Natural killer cell (primary cell): ENCODE measurements around the gene AMER3. TPM values are rescaled to one million over a fixed set of nuclear protein-coding genes. Genes with fewer than 3 reads are reported as not detected.

Source experiments
- ATAC-seq, 3 donors: fragments of 150-1000 bp in 2 of 3; fragments of 200-7000 bp in 1 of 3; cut with Tn5 transposase; 1 replicate in 1 of 3; 2 replicates in 2 of 3; pipeline ENCODE4 v1.10.0; 2021; ENCODE audit warnings: mild to moderate bottlenecking in 2 of 3, moderate library complexity in 2 of 3
- DNase-seq, 2 donors: peaks; one replicate each; pipeline versions ENCODE4 v3.0.0 to v3.0.0-alpha.2; 2013 to 2021; ENCODE audit warnings: mixed read lengths in 1 of 2
- H3K27ac ChIP-seq: one replicate; pipeline ENCODE4 v1.5.1; 2013; ENCODE audit warnings: mild to moderate bottlenecking, low read length
- H3K27me3 ChIP-seq: one replicate; pipeline ENCODE4 v1.6.1; 2013; ENCODE audit warnings: low read length; ENCODE audit not compliant: control insufficient read depth, insufficient read depth
- H3K36me3 ChIP-seq: one replicate; pipeline ENCODE4 v1.6.1; 2013; ENCODE audit warnings: low read length; ENCODE audit not compliant: control insufficient read depth, insufficient read depth
- H3K4me1 ChIP-seq: one replicate; pipeline ENCODE4 v1.6.1; 2013; ENCODE audit warnings: low read length; ENCODE audit not compliant: control insufficient read depth, insufficient read depth
- H3K4me3 ChIP-seq: one replicate; pipeline ENCODE4 v1.5.1; 2013; ENCODE audit warnings: low read length
- H3K9me3 ChIP-seq: one replicate; pipeline ENCODE4 v1.6.1; 2013; ENCODE audit warnings: low read length; ENCODE audit not compliant: control insufficient read depth, insufficient read depth
- H3K27ac Mint-ChIP-seq, 2 donors: one replicate each; pipeline ENCODE4 v1.8.0; 2022; ENCODE audit warnings: mild to moderate bottlenecking in 2 of 2, mixed read lengths in 2 of 2, moderate library complexity in 1 of 2
- H3K27me3 Mint-ChIP-seq, 2 donors: one replicate each; pipeline ENCODE4 v1.8.0; 2022; ENCODE audit warnings: low read depth in 2 of 2, mixed read lengths in 2 of 2
- H3K36me3 Mint-ChIP-seq: one replicate; pipeline ENCODE4 v1.8.0; 2022; ENCODE audit warnings: mixed read lengths
- H3K4me1 Mint-ChIP-seq, 2 donors: one replicate each; pipeline ENCODE4 v1.8.0; 2022; ENCODE audit warnings: mixed read lengths in 2 of 2
- H3K4me3 Mint-ChIP-seq: one replicate; pipeline ENCODE4 v1.8.0; 2022; ENCODE audit warnings: mild to moderate bottlenecking, moderate library complexity, mixed read lengths
- H3K9me3 Mint-ChIP-seq, 2 donors: one replicate each; pipeline ENCODE4 v1.8.0; 2022; ENCODE audit warnings: mixed read lengths in 2 of 2
- CTCF ChIP-seq: fragments of 200-600 bp; IDR thresholded peaks from one replicate; pipeline ENCODE4 v1.8.0; 2022; ENCODE audit warnings: antibody characterized with exemption
- WGBS: methylation state at CpG from one replicate; pipeline ENCODE4 v1.1.7; 2013; ENCODE audit warnings: missing lambda C conversion rate; ENCODE audit not compliant: insufficient coverage; 5-methylcytosine and 5-hydroxymethylcytosine counted together
- intact Hi-C: fragments of 100-400 bp; cut with micrococcal nuclease; formaldehyde crosslinking; loops from one replicate; pipeline ENCODE4 v1.14.2; 2022
- total RNA-seq, 4 donors: library from RNA; stranded (reverse); fragments of 120-200 nt in 1 of 4; gene quantifications; one replicate each; pipeline versions ENCODE4 v1.2.3 to v1.2.4, GENCODE V29; 2013 to 2022

AMER3 gene
- total RNA-seq, 3 donors from 2014 or later (not counting 1 experiment from before 2014, with no cell fraction given), result not detected

- Histone ChIP-seq H3K4me1 (peaks cover 30% of the 10 kb centered on the region), H3K4me3 (peak overlapping the region; percentile 59), H3K27me3 (no peaks in the 10 kb centered on the region), H3K27ac (peak overlapping the region; percentile 90), H3K36me3 (no peaks in the 10 kb centered on the region), H3K9me3 (no peaks in the 10 kb centered on the region)
- Mint-ChIP-seq H3K27me3 (peaks cover 0 to under 1% of the 10 kb centered on the region in 2 donors), H3K27ac (peak overlapping the region; percentile 83 to 93), H3K4me1 (peaks cover 16 to 34% of the 10 kb centered on the region in 2 donors), H3K36me3 (no peaks in the 10 kb centered on the region), H3K9me3 (no peaks in the 10 kb centered on the region), H3K4me3 (peak overlapping the region; percentile 80)
- ATAC-seq (peak; percentile 91 to 96 (median 91)), DNase-seq (peak; percentile 92 to 94)
- TF ChIP-seq CTCF, result no peak
- intact Hi-C loops, result loop anchor here (2.0 kb wide), 1 partner anchor 69 kb away; no protein-coding TSS in a partner anchor
- 1% methylated on average over 48 of the region's 48 CpGs for WGBS
Observed at GRCh38 chr2:130727286-130727924, 27.9 kb upstream of the AMER3 start.

DNA sequence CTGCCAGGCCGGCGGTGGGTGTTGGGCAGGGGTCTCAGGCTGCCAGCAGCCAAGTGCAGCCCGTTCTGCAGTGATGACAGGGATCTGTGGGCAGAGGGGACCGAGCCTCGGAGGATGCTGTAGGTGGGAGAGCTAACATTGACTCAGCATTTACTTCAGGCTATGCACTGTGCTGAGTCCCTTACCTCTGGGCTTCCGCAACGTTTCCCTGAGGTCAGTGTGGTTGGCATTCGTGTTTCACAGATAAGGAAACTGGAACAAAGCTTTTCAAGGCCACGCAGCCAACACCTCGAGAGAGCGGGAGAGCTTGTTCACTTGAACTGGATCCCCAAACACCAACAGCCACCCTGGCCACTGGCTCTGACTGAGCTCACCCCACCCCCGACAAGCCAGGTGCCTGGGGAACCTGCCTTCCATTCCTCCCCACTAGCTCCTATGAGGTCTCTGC lies 27.3 kb upstream of the AMER3 start:
- 3% methylated on average over 12 of the region's 12 CpGs for WGBS
- ATAC-seq, result peak; percentile 52 to 69 (median 61)
- intact Hi-C loops, result no loop called here

DNA sequence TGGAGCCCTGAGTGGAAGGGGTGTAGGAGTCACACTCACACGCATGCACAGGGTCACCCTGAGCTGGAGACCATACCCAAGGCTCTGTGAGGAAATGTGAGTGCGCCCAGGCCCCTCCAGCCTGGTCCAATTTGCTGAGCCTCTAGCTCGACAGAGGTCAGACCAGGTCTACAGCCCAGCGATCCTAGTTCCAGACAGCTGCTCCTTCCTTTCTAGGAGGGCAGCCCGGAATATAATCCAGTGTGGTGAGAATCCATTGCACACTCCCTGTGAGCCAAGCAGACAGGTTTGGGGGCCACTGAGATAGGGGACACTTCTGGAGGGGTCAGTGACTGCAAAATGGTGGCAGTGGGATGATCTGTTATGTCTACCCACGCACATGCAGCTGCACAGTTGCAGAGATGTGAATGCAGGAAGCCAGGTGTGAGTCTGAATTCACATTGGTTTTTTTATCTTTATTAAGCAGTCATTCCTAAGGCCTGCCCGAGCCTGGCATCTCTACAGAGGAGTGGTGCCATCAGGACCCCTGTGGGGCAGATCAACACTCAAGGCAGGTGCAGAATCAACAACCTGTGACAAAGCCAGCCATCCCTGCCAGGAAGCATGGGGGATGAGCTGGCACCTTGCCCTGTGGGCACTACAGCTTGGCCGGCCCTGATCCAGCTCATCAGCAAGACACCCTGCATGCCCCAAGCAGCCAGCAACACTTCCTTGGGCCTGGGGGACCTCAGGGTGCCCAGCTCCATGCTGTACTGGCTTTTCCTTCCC lies 26.6 kb upstream of the AMER3 start, which contains the start of gene GPR148:
Gene GPR148 (plus strand): TSS at position 522 of the 768 bp plus-strand sequence. CDS start 82 bp downstream, at position 604.
- intact Hi-C loops, result no loop called here

More for the DNA sequence above, 27.3 kb upstream of the AMER3 start:
- Mint-ChIP-seq H3K36me3 (no peaks in the 10 kb centered on the region), H3K27ac (peak overlapping the region; percentile 83 to 93), H3K4me1 (peaks cover 16 to 34% of the 10 kb centered on the region in 2 donors), H3K27me3 (no peaks in the 10 kb centered on the region), H3K4me3 (peak overlapping the region; percentile 26), H3K9me3 (no peaks in the 10 kb centered on the region)
- Histone ChIP-seq H3K9me3 (no peaks in the 10 kb centered on the region), H3K27ac (peak overlapping the region; percentile 68), H3K4me3 (peak overlapping the region; percentile 5), H3K27me3 (no peaks in the 10 kb centered on the region), H3K36me3 (no peaks in the 10 kb centered on the region), H3K4me1 (peaks cover 30% of the 10 kb centered on the region)
- peak in 1 of 2 donors; percentile 80 for DNase-seq
- TF ChIP-seq CTCF, result no peak

More for the DNA sequence above, 26.6 kb upstream of the AMER3 start, which contains the start of gene GPR148:
- Mint-ChIP-seq H3K27me3 (no peaks in the 10 kb centered on the region), H3K36me3 (no peaks in the 10 kb centered on the region), H3K4me1 (peaks cover 16 to 34% of the 10 kb centered on the region in 2 donors), H3K27ac (peak within 1 kb of the TSS; percentile 83 to 93), H3K9me3 (no peaks in the 10 kb centered on the region), H3K4me3 (peak within 1 kb of the TSS; percentile 35)
- H3K4me3 ChIP-seq, result peak within 1 kb of the TSS; percentile 5
- TF ChIP-seq CTCF, result no peak
- H3K36me3 ChIP-seq, result no peaks in the 10 kb centered on the region
- peak within 1 kb of the TSS; percentile 68 for H3K27ac ChIP-seq
- 69% methylated on average over 8 of the region's 8 CpGs for WGBS
- no peaks in the 10 kb centered on the region for H3K9me3 ChIP-seq
- ATAC-seq (no peak), DNase-seq (peak in 1 of 2 donors; percentile 41)
- H3K27me3 ChIP-seq, result no peaks in the 10 kb centered on the region
- peaks cover 30% of the 10 kb centered on the region for H3K4me1 ChIP-seq
